Measurements from ENCODE around the gene RILPL1.

The RILPL1 gene

GRCh38 chr12:123468786-123469185 is 64.7 kb downstream of the RILPL1 start:
- TF ChIP-seq GATA3 (IDR thresholded peaks at IDR 0.05; ENCODE audit: low read depth, low read length) (no peak), GATA2 (IDR thresholded peaks at IDR 0.05; ENCODE audit: low read depth, low read length) (no peak)

GRCh38 chr12:123465084-123465483 is 68.4 kb downstream of the RILPL1 start:
- TF ChIP-seq GATA3 (IDR thresholded peaks at IDR 0.05; ENCODE audit: low read depth, low read length) (no peak), GATA2 (IDR thresholded peaks at IDR 0.05; ENCODE audit: low read depth, low read length) (no peak)

DNA sequence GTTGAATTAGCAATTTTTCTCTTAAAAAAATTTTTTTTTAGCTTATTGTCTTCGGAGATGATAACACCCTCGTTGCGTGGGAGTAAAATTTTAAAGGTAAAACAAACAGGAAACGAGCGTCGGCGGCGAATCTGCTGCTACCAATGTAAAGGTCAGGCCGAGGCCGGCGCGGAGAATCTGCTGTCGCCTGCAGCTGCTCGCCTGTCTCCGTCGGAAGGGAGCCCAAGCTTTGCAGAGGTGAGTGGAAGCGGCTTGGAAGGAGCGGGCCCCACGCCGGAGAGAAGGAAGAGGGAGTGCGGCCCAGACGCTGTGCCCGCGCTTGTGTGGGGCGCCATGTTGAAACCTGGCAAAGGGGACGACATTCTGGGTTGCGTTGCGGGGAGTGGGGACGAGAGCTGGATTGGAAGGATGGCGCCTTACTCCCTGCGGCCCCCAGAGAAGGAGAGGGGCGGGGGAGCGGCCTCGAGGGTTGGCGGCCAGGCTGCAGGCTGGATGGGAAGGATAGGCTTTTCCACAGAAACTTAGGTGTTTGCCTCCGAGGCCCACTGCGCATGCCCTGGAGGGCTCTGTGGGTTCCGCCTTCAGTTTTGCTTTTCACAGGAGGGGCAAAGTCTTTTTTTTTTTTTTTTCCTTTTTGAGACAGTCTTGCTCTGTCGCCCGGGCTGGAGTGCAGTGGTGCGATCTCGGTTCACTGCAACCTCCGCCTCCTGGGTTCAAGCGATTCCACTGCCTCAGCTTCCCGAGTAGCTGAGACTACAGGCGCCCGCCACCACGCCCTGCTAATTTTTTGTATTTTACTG is 75.3 kb downstream of the RILPL1 start, which contains the start of gene SNRNP35:
Gene SNRNP35, plus strand, starts transcription at position 160 of the 800 bp plus-strand sequence. CDS start 7,402 bp downstream, outside the sequence.
- TF ChIP-seq GATA2 (IDR thresholded peaks at IDR 0.05; ENCODE audit: low read depth, low read length) (no peak), GATA3 (IDR thresholded peaks at IDR 0.05; ENCODE audit: low read depth, low read length) (no peak)

DNA sequence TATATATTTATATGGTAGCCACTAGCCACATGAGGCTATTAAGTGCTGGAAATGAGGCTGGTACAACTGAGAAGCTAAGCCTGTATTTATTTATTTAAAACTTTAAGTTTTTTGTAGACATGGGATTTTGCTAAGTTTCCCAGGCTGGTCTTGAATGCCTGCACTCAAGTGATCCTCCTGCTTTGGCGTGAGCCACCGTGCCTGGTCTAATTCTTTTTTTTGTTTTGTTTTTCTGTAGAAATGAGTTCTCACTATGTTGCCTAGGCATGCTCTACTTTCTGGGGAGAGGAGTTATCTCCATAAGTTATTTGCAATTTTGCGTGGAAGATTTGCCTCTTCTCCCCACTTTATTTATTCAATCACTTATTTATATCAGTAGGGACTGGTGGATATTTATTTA is 80.4 kb downstream of the RILPL1 start:
- TF ChIP-seq GATA2 (IDR thresholded peaks at IDR 0.05; ENCODE audit: low read depth, low read length) (no peak), GATA3 (IDR thresholded peaks at IDR 0.05; ENCODE audit: low read depth, low read length) (no peak)

- TF ChIP-seq GATA3 (IDR thresholded peaks at IDR 0.05; ENCODE audit: low read depth, low read length) (no peak), GATA2 (IDR thresholded peaks at IDR 0.05; ENCODE audit: low read depth, low read length) (no peak)
Measured at GRCh38 chr12:123450636-123451035, 82.9 kb downstream of the RILPL1 start.

DNA sequence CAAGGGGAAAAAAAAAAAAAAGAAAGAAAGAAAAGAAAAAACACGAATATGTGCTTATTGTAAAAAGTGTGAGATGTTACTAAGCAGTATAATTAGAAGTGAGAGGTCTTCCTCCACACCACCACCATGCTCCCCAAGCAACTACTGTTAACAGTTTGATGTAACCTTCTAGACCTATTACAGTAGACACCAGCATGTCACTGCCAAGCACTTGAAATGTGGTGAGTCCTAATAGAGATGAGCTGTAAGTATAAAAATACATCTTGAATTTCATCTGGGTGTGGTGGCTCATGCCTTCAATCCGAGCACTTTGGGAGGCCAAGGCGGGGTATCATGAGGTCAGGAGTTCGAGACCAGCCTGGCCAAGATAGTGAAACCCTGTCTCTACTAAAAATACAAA is 83.7 kb downstream of the RILPL1 start:
- TF ChIP-seq GATA3 (IDR thresholded peaks at IDR 0.05; ENCODE audit: low read depth, low read length) (no peak), GATA2 (IDR thresholded peaks at IDR 0.05; ENCODE audit: low read depth, low read length) (no peak)

DNA sequence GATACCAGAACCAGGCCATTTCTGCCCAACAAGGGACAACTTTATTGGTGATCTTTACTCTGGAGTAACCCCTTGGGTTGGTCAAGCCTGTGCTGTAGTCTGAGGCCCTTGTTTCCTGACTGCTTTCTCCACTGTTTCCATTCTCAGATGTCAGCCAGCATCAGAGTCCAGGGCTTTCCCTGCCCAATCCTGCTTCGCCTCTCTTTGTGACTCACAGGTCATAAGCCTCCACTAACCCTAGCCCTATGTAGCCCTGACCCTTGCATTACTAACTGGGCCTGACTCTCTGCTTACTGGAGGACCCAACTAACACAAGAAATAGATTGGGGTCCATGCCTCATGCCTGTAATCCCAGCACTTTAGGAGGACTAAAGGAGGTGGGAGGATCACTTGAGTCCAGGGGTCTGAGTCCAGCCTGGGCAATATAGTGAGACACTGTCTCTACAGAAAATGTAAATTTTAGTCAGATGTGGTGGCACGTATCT is 84.2 kb downstream of the RILPL1 start:
- TF ChIP-seq GATA2 (IDR thresholded peaks at IDR 0.05; ENCODE audit: low read depth, low read length) (no peak), GATA3 (IDR thresholded peaks at IDR 0.05; ENCODE audit: low read depth, low read length) (no peak)

GRCh38 chr12:123446333-123446713 is 87.2 kb downstream of the RILPL1 start:
- TF ChIP-seq GATA2 (IDR thresholded peaks at IDR 0.05; ENCODE audit: low read depth, low read length) (no peak), GATA3 (IDR thresholded peaks at IDR 0.05; ENCODE audit: low read depth, low read length) (no peak)

- TF ChIP-seq GATA3 (IDR thresholded peaks at IDR 0.05; ENCODE audit: low read depth, low read length): no peak
- TF ChIP-seq GATA2 (IDR thresholded peaks at IDR 0.05; ENCODE audit: low read depth, low read length): no peak
Measured at GRCh38 chr12:123445388-123446332, 87.9 kb downstream of the RILPL1 start.

DNA sequence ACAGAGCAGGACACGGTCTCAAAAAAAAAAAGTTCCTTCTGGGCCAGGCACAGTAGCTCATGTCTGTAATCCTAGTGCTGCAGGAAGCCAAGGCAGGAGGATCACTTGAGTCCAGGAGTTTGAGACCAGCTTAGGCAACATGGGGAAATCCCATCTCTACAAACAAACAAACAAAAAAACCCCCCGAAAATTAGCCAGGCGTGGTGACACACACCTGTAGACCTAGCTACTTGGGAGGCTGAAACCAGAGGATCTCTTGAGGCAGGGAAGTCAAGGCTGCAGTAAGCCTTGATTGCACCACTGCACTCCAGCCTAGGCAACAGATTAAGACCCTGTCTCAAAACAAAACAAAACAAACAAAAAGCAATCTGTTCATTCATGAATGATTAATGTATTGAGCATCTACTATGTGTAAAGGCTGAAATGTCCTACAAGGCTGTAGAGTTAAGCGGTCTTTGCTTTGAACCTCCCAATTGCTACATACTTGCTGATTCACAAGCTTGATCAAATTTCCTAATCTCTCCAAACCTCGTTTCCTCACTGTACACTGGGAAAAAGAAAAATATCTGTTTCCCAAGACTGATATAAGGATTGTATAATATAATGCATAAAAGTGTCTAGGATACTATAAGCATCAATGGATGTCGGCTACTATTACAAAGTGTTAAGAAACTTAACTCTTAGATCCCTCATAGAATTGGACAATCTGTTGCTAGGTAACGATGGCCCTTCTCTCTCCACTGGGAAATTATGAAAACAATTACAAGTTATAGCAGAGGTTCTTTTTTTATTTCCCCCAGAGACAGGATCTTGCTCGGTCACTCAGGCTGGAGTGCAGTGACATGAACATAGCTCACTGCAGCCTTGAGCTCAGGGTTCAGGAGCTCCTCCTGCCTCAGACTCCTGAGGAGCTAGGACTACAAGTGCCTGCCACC is 89.2 kb downstream of the RILPL1 start:
- TF ChIP-seq GATA3 (IDR thresholded peaks at IDR 0.05; ENCODE audit: low read depth, low read length): no peak
- no peak for TF ChIP-seq GATA2 (IDR thresholded peaks at IDR 0.05; ENCODE audit: low read depth, low read length)

- TF ChIP-seq GATA2 (IDR thresholded peaks at IDR 0.05; ENCODE audit: low read depth, low read length) (no peak), GATA3 (IDR thresholded peaks at IDR 0.05; ENCODE audit: low read depth, low read length) (no peak)
Measured at GRCh38 chr12:123442774-123443173, 90.7 kb downstream of the RILPL1 start.

- TF ChIP-seq GATA3 (IDR thresholded peaks at IDR 0.05; ENCODE audit: low read depth, low read length) (no peak), GATA2 (IDR thresholded peaks at IDR 0.05; ENCODE audit: low read depth, low read length) (no peak)
Measured at GRCh38 chr12:123441523-123442164, 91.9 kb downstream of the RILPL1 start.

All from SH-SY5Y (cell line).